GM21515 (cell line): ENCODE data around the gene GABRD.

Experiments used
- ATAC-seq: cut with Tn5 transposase; IDR thresholded peaks from one replicate; pipeline ENCODE4 v1.9.1; 2021; ENCODE audit not compliant: unreplicated experiment

Gene GABRD

GRCh38 chr1:1984560-1985070 is 34.5 kb upstream of the GABRD start:
- ATAC-seq, result no peak

- ATAC-seq, result no peak
Measured at GRCh38 chr1:1985375-1986050, 33.6 kb upstream of the GABRD start.

GRCh38 chr1:1986451-1987141 is 32.5 kb upstream of the GABRD start:
- ATAC-seq, result no peak

GRCh38 chr1:1987142-1987510 is 32.0 kb upstream of the GABRD start:
- no peak for ATAC-seq

- no peak for ATAC-seq
Measured at GRCh38 chr1:1988061-1988945, 30.8 kb upstream of the GABRD start.

GRCh38 chr1:1989102-1989542 is 30.0 kb upstream of the GABRD start:
- ATAC-seq, result no peak

- no peak for ATAC-seq
Measured at GRCh38 chr1:1989789-1990188, 29.4 kb upstream of the GABRD start.

- no peak for ATAC-seq
Measured at GRCh38 chr1:1990222-1990621, 28.9 kb upstream of the GABRD start.

GRCh38 chr1:1994536-1994935 is 24.6 kb upstream of the GABRD start:
- no peak for ATAC-seq

GRCh38 chr1:1996207-1996651 is 22.9 kb upstream of the GABRD start:
- no peak for ATAC-seq

GRCh38 chr1:1997576-1997975 is 21.6 kb upstream of the GABRD start:
- ATAC-seq, result no peak

- no peak for ATAC-seq
Measured at GRCh38 chr1:2000432-2000831, 18.7 kb upstream of the GABRD start.

GRCh38 chr1:2000850-2001249 is 18.3 kb upstream of the GABRD start:
- no peak for ATAC-seq

- no peak for ATAC-seq
Measured at GRCh38 chr1:2001773-2002411, 17.3 kb upstream of the GABRD start.

- ATAC-seq, result no peak
Measured at GRCh38 chr1:2003541-2004131, 15.5 kb upstream of the GABRD start, which contains the start of gene CFAP74. Gene CFAP74, minus strand, starts transcription at chr1:2003786. Its CDS starts 12,830 bp downstream, at chr1:1990956.

GRCh38 chr1:2004856-2005255 is 14.3 kb upstream of the GABRD start:
- no peak for ATAC-seq

GRCh38 chr1:2009101-2010053 is 9.8 kb upstream of the GABRD start:
- no peak for ATAC-seq

GRCh38 chr1:2014181-2014580 is 5.0 kb upstream of the GABRD start:
- no peak for ATAC-seq
